ENCODE data around the gene GSG1.

DNA sequence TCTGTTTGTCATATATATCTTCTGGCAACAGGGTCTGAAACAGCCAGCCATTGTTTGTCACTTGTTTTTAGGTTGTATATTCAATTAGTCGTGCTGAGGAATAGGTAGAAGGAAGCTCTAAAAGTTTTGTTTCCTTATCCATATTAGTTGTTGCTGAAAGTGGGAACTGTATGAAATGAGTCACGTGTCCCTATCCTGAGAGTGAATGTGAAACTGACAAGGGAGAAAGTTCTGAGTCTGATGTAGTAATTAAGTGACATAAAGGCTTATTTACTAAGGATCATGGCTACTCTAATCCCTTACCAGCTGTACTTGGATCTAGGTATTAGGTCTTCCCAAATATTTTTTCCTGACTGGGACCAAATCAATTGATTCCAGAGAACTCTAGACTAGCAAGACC is 42.9 kb downstream of the GSG1 start:
- TF ChIP-seq, protein P1, sequence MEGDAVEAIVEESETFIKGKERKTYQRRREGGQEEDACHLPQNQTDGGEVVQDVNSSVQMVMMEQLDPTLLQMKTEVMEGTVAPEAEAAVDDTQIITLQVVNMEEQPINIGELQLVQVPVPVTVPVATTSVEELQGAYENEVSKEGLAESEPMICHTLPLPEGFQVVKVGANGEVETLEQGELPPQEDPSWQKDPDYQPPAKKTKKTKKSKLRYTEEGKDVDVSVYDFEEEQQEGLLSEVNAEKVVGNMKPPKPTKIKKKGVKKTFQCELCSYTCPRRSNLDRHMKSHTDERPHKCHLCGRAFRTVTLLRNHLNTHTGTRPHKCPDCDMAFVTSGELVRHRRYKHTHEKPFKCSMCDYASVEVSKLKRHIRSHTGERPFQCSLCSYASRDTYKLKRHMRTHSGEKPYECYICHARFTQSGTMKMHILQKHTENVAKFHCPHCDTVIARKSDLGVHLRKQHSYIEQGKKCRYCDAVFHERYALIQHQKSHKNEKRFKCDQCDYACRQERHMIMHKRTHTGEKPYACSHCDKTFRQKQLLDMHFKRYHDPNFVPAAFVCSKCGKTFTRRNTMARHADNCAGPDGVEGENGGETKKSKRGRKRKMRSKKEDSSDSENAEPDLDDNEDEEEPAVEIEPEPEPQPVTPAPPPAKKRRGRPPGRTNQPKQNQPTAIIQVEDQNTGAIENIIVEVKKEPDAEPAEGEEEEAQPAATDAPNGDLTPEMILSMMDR (IDR thresholded peaks at IDR 0.05) = no peak
- TF ChIP-seq POLR2A (IDR thresholded peaks at IDR 0.05) (no peak), EP300 (IDR thresholded peaks at IDR 0.05) (no peak), POLR2AphosphoS5 (IDR thresholded peaks at IDR 0.05) (no peak)
